ENCODE results near the gene ST13. TPM values are rescaled to one million over a fixed set of nuclear protein-coding genes. Genes with fewer than 3 reads are reported as not detected.
"Not testable (repeated sequence)": the region's sequence is repeated elsewhere in the genome, so short reads cannot be mapped to it uniquely, and the experiment has no call there.

ST13 gene
- polyA plus RNA-seq, 3 donors: 86.2 to 225 (median 185) TPM

DNA sequence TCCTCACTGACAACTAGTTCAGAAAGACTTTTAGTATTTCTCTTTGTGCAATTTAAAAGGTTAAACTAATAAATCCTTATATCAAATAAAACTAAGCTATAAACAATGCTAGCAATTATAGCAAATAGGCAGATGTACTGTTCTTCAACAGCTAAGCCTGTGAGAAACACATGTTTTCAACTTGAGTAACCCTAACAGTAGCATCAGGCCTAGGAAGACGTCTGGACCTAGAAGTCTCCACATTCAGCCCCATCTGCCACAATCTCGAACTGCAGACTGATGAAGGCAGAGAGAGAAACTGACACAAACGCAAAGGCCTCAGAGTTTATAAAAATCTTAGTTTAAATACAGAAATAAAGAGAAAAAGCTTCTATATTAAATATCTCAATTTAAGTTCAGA is 2.5 kb downstream of the ST13 start:
- WGBS, 3 donors: 36 to 55% (median 48%) methylated on average over 3 of the region's 3 CpGs
- no peak overlapping the region for H3K27ac ChIP-seq (ENCODE audit: low read depth, low read length)

DNA sequence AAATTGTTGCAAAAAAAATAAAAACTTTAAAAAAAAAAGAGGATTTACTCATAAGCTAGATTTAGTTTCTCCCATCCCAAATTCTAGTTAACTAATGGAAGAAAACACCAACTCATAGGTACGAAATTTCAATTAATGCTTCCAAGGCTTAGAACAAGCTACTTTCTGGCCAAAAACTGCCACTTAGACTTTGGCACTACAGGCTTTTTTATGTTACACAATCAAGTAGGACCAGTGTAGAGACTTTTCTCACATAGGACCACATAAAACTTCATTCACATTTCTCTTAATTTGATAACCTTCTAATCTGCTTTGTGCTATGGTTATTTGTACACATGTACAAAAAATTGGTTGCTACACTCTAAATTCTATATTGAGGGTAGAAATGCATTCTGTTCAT is 3.1 kb downstream of the ST13 start:
- WGBS, 3 donors: 59 to 83% (median 61%) methylated on average over 1 of the region's 1 CpG
- H3K27ac ChIP-seq (ENCODE audit: low read depth, low read length): no peak overlapping the region

- H3K27ac ChIP-seq (ENCODE audit: low read depth, low read length): not testable (repeated sequence)
- 92 to 94% (median 93%) methylated on average over 11 of the region's 11 CpGs for WGBS, 3 donors
These were observed 10.6 kb downstream of the ST13 start for GRCh38 chr22:40845816-40846215.

- no peak overlapping the region for H3K27ac ChIP-seq (ENCODE audit: low read depth, low read length)
- 95 to 96% (median 96%) methylated on average over 3 of the region's 3 CpGs for WGBS, 3 donors
These were observed 11.5 kb downstream of the ST13 start for GRCh38 chr22:40844951-40845350.

DNA sequence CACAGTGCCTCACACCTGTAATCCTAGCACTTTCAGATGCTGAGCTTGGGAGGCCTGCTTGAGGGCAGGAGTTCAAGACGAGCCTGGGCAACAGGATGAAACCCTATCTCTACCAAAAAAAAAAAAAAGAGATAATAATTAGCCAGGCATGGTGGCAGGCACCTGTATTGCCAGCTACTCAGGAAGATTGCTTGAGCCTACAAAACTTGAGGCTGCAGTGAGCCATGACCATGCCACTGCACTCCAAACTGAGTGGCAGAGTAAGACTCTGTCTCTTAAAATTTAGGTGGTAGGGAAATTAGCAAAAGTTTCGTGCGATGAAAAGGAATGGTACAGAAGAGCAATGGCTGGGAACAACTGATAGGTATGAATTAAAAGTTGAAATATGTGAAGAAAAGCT is 18.0 kb downstream of the ST13 start:
- no peak overlapping the region for H3K27ac ChIP-seq (ENCODE audit: low read depth, low read length)
- WGBS, 3 donors: 78 to 92% (median 91%) methylated on average over 3 of the region's 3 CpGs

DNA sequence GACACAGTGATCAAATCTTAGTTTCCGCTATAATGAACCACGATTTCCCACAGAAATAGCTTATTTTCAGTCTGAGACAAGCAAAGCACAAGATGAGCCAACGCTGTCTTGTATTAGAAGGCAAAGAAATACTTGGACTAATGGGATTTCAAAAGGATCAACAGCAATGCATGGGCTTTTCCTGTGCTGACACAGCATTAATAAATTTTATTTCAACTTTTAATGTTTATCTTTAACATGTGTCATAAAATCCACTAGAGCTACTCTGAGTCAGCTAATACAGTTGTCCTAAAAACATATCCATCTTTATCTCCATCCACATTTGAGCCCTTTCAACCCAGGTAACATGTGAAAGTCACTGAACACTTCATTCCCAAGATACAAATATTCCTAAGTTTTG is 21.8 kb downstream of the ST13 start:
- WGBS, 3 donors: 91 to 96% (median 94%) methylated on average over 3 of the region's 3 CpGs

GRCh38 chr22:40829131-40829530 is 27.3 kb downstream of the ST13 start:
- WGBS, 3 donors: 77 to 86% (median 82%) methylated on average over 6 of the region's 6 CpGs
- no peak overlapping the region for H3K27ac ChIP-seq (ENCODE audit: low read depth, low read length)

More for the DNA sequence above, 21.8 kb downstream of the ST13 start:
- H3K27ac ChIP-seq (ENCODE audit: low read depth, low read length): no peak overlapping the region

DNA sequence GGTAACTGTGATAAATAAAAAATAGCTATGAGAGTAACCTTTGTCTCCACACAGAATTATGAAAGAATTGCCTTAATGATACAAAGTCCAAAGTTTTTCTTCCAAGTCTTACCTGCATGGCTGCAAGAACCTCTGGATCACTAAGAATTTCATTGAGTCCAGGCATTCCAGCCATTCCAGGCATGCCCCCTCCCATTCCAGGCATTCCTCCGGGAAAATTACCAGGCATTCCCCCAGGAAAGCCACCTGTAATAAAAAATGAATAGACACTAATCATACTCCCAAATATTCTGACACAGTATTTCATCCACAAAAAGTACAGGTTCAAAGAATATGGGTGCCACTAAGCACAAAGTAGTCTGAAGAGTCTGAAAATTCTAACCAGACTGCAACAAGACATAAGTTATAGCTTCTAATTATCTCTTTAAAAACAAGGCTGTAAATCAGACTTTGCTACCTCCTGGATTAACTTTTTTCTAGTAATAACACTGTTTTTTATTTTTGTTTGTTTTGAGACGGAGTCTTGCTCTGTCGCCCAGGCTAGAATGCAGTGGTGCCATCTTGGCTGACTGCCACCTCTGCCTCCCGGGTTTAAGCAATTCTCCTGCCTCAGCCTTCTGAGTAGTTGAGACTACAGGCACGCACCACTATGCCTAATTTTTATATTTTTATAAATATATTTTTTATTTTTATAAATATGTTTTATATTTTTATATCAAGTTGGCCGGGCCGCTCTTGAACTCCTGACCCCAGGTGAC is 29.3 kb downstream of the ST13 start:
- H3K27ac ChIP-seq (ENCODE audit: low read depth, low read length): no peak overlapping the region
- 79 to 84% (median 81%) methylated on average over 7 of the region's 7 CpGs for WGBS, 3 donors

DNA sequence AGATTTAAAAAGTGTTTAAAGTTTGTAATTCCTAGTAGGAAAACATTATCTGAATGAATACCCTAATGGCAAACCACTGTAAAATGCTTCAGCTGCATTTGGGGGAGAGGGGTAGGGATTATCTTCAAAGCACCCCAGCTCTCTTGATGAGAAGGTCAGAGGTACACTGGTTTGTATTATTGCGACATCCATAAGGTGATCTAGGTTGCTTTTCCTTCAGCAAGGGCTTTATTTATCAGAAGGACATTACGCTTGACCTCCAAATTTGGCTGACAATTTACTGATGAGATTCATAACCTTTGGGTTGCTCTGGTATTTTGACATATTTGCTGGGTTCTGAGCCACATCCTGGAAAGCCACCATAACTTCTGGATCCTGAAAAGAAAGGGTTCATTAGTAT is 30.1 kb downstream of the ST13 start:
- WGBS, 3 donors: 94 to 100% (median 97%) methylated on average over 1 to 2 of the region's 2 CpGs
- H3K27ac ChIP-seq (ENCODE audit: low read depth, low read length): not testable (repeated sequence)

DNA sequence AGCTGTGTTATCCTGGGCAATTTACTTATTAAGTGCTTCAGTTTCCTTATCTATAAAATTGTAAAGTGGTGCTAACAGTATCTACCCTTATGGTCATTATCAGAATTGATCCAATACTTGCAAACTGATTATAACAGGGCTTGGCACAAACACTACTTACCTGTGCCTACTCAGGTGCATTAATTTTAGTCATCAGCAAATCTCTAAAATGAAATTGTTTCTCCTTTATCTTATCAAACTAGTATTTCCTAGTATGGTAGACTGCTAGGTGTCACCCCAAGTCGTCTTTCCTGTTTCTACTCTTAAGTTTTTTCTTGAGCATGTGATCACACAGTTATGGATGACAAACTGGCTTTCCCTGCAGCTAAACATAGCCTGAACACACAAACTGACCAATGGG is 33.0 kb downstream of the ST13 start:
- H3K27ac ChIP-seq (ENCODE audit: low read depth, low read length): no peak overlapping the region
- 69 to 83% (median 81%) methylated on average over 1 of the region's 1 CpG for WGBS, 3 donors

DNA sequence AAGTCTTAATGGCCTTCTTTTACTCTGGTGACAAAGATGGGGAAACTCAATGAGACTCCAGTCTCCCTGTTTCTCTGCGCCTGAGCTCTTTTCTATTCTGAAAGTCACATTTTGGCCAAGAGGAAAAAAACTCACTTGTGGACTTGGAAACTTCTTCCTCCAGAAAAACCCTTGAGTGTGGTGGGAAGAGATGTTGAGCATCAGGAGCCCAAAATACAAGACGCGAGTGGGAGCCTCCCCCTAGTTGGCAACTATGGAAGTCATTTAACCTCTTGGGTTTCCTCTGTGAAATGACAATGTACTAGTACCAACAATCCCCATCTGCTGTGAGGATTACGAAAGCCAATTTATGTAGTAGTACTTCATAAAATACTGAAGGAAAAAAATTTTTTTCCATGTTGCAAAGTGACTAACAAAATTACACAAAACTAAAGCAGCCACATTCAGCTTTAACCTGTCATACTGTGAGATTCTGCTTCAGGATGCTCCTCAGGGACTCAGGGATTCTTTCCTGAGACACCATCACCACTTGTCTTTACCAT is 36.8 kb downstream of the ST13 start:
- WGBS, 3 donors: 2 to 11% (median 5%) methylated on average over 4 of the region's 4 CpGs
- H3K27ac ChIP-seq (ENCODE audit: low read depth, low read length): no peak overlapping the region

GRCh38 chr22:40818747-40819598 is 37.5 kb downstream of the ST13 start, which contains the start of gene SLC25A17:
SLC25A17 (minus strand) TSS chr22:40819346; CDS start chr22:40819248, 98 bp downstream.
- H3K27ac ChIP-seq (ENCODE audit: low read depth, low read length): no peak within 1 kb of the TSS
- WGBS, 3 donors: 0 to 1% (median 1%) methylated on average over 51 to 60 of the region's 61 CpGs

- no peak overlapping the region for H3K27ac ChIP-seq (ENCODE audit: low read depth, low read length)
- 17 to 31% (median 21%) methylated on average over 14 of the region's 14 CpGs for WGBS, 3 donors
These were observed 38.2 kb downstream of the ST13 start for GRCh38 chr22:40818192-40818746.

GRCh38 chr22:40817737-40818136 is 38.7 kb downstream of the ST13 start:
- H3K27ac ChIP-seq (ENCODE audit: low read depth, low read length): no peak overlapping the region
- WGBS, 3 donors: 93 to 94% (median 93%) methylated on average over 4 of the region's 4 CpGs

DNA sequence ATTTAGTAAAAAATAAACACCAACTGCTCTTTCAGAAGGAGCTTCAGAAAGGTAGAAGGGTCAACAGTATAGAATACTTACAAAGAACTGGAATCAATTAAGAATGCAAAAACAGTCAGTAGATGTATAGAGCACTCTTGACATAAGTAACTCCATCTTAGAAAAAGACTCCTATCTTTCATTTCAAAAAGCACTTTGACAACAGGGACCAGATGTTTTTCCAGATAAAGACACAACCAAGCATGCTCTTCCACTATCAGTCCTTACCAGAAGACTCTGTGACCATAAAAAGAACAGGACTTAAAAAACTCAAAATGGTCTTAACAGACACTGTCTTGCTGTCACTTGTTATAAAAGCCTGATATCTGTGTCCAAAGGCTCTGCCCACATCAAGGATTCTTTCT is 42.5 kb downstream of the ST13 start:
- H3K27ac ChIP-seq (ENCODE audit: low read depth, low read length): no peak overlapping the region

DNA sequence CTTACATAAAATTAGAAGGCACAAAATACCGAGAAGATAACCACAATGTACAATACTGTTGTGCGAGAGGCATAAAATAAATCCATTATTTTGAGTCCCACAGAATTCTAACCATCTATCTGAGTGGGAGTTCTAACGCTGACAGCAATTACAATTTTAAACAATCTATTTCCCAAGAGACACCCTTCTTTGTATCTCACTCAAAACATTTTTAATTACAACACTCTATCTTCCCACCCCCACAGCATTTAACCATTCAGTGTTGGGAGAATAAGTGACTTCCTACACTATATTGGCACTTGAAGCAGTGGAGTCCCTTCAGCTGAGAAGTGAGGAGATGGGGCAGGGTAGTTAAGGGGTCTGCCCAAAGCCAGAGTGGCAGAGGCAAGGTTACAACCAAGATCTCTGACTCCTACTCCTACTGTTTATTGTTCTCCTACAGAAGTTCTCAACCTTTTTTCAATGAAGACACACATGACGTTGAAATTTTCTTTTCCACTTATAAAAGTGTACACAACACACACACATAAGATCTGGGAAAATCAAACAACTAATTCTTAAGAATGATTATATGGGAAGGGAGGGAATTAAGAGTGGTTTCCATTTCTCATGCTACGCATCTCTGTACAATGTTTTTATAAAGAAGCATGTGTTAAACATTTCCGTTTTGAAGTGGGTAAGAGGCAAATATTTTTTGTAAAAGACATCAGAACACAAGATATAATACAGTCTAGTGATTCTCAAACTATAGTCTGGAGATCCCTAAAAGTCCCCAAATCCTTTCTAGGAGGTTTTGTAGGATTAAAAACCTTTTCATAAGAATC is 48.2 kb downstream of the ST13 start:
- no peak overlapping the region for H3K27ac ChIP-seq (ENCODE audit: low read depth, low read length)
- WGBS, 3 donors: 58 to 70% (median 67%) methylated on average over 6 of the region's 6 CpGs

- no peak overlapping the region for H3K27ac ChIP-seq (ENCODE audit: low read depth, low read length)
- WGBS, 3 donors: 84 to 90% (median 84%) methylated on average over 3 of the region's 3 CpGs
These were observed 49.7 kb downstream of the ST13 start for GRCh38 chr22:40806711-40807110.

DNA sequence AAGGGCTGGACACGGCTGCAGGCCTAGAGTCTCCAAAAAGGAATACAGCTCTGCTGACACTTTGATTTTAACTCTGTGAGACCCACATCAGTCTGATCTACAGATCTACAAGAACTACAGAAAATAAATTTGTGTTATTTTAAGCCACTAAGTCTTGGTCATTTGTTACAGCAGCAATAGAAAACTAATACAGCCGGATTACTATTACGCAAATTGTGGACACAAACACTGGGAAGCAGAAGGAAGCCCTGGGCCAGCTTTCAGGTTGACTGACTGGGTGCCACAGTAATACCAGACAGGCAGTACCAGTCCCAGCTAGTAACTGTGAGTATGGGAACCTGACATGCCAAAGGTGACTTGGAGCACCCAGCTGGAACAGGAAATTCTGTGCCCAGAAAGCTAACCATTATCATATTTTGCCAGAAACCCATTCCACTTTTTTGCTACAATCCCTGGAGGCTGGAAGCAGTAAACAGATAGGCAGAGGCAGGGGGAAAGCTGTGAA is 50.7 kb downstream of the ST13 start:
- 87 to 95% (median 92%) methylated on average over 3 of the region's 3 CpGs for WGBS, 3 donors
- H3K27ac ChIP-seq (ENCODE audit: low read depth, low read length): no peak overlapping the region

Data from adipose tissue (tissue), 3 donors.